Neural progenitor cell (in vitro differentiated cells): ENCODE data around the gene RASEF.

Experiments
- CTCF ChIP-seq: fragments of 200-600 bp; sonication (generic); IDR thresholded peaks from 2 replicates; pipeline ENCODE4 v1.5.1; 2017; ENCODE audit warnings: antibody characterized with exemption, mild to moderate bottlenecking
- EZH2 ChIP-seq: fragments of 200-600 bp; sonication (generic); IDR thresholded peaks from 2 replicates; pipeline ENCODE4 v1.6.1; 2017; ENCODE audit warnings: antibody characterized with exemption, mild to moderate bottlenecking, moderate library complexity
- EZH2phosphoT487 ChIP-seq: fragments of 200-600 bp; sonication (generic); IDR thresholded peaks from 2 replicates; pipeline ENCODE4 v1.6.1; 2017; ENCODE audit warnings: antibody characterized with exemption

- TF ChIP-seq CTCF (no peak), EZH2phosphoT487 (no peak), EZH2 (no peak)
Observed at GRCh38 chr9:83059417-83059816, 3.5 kb downstream of the RASEF start.
